Stimulated activated CD8-positive, alpha-beta memory T cell treated with anti-CD3 and anti-CD28 coated beads, Interleukin-12 subunit alpha, Interleukin-12 subunit beta, amount 100 ng/mL, for 1 hour (primary cell): ENCODE results near the gene AK1.
"Not testable (repeated sequence)": the region's sequence is repeated elsewhere in the genome, so short reads cannot be mapped to it uniquely, and the experiment has no call there.

Experiments used
- DNase-seq: peaks from one replicate; pipeline ENCODE4 v3.0.0-alpha.2; 2020; ENCODE audit warnings: low read depth

AK1 gene

GRCh38 chr9:127847833-127848755, 29.4 kb downstream of the AK1 start:
- no peak for DNase-seq

GRCh38 chr9:127847178-127847510, 30.3 kb downstream of the AK1 start:
- DNase-seq: no peak

GRCh38 chr9:127846443-127847177, 30.9 kb downstream of the AK1 start:
- DNase-seq: no peak

GRCh38 chr9:127845619-127846018, 31.9 kb downstream of the AK1 start:
- not testable (repeated sequence) for DNase-seq

- DNase-seq: no peak
Observed at GRCh38 chr9:127844821-127845359, 32.6 kb downstream of the AK1 start.

GRCh38 chr9:127841087-127841835, 36.2 kb downstream of the AK1 start:
- no peak for DNase-seq

GRCh38 chr9:127838375-127839078, 38.9 kb downstream of the AK1 start:
- DNase-seq: no peak

- no peak for DNase-seq
Observed at GRCh38 chr9:127837346-127837745, 40.1 kb downstream of the AK1 start.

- DNase-seq: not testable (repeated sequence)
Observed at GRCh38 chr9:127836561-127836960, 40.9 kb downstream of the AK1 start.

- DNase-seq: no peak
Observed at GRCh38 chr9:127835991-127836516, 41.4 kb downstream of the AK1 start.

GRCh38 chr9:127833555-127833954, 43.9 kb downstream of the AK1 start:
- no peak for DNase-seq

- no peak for DNase-seq
Observed at GRCh38 chr9:127832248-127832647, 45.2 kb downstream of the AK1 start.

- DNase-seq: no peak
Observed at GRCh38 chr9:127829205-127829906, 48.1 kb downstream of the AK1 start.

GRCh38 chr9:127828262-127829031, 49.0 kb downstream of the AK1 start:
- no peak for DNase-seq

- no peak for DNase-seq
Observed at GRCh38 chr9:127826253-127826913, 51.1 kb downstream of the AK1 start.

GRCh38 chr9:127825319-127826051, 52.0 kb downstream of the AK1 start:
- DNase-seq: no peak

GRCh38 chr9:127822108-127822507, 55.4 kb downstream of the AK1 start:
- DNase-seq: no peak

- no peak for DNase-seq
Observed at GRCh38 chr9:127818574-127818973, 58.9 kb downstream of the AK1 start.
